H9 (cell line): ENCODE measurements around the gene ATP2A2. TPM values are rescaled to one million over a fixed set of nuclear protein-coding genes. Genes with fewer than 3 reads are reported as not detected.

Experiments
- DNase-seq: peaks from one replicate; pipeline ENCODE4 v3.0.0-alpha.2; 2017
- H2AFZ ChIP-seq: one replicate; pipeline ENCODE4 v1.6.1; 2013; ENCODE audit warnings: mild to moderate bottlenecking, low read length, control low read depth, moderate library complexity
- H2AK5ac ChIP-seq: 2 replicates; pipeline ENCODE4 v1.6.1; 2013; ENCODE audit warnings: low read length, control low read depth, mixed read lengths; ENCODE audit not compliant: insufficient read length
- H2BK120ac ChIP-seq: one replicate; pipeline ENCODE4 v1.6.1; 2013; ENCODE audit warnings: low read depth, mild to moderate bottlenecking, low read length, control low read depth, inconsistent platforms; ENCODE audit not compliant: poor library complexity, severe bottlenecking
- H2BK12ac ChIP-seq: 2 replicates; pipeline ENCODE4 v1.6.1; 2013; ENCODE audit warnings: low read length, control low read depth, mixed read lengths, low read depth; ENCODE audit not compliant: insufficient read length
- H2BK15ac ChIP-seq: 2 replicates; pipeline ENCODE4 v1.6.1; 2013; ENCODE audit warnings: low read depth, low read length, control low read depth
- H2BK20ac ChIP-seq: one replicate; pipeline ENCODE4 v1.6.1; 2013; ENCODE audit warnings: low read depth, mild to moderate bottlenecking, low read length, control low read depth, inconsistent platforms; ENCODE audit not compliant: poor library complexity, severe bottlenecking
- H2BK5ac ChIP-seq: 2 replicates; pipeline ENCODE4 v1.6.1; 2013; ENCODE audit warnings: low read length, control low read depth, mixed read lengths; ENCODE audit not compliant: insufficient read length
- H3K14ac ChIP-seq: 2 replicates; pipeline ENCODE4 v1.6.1; 2013; ENCODE audit warnings: low read length, control low read depth; ENCODE audit not compliant: insufficient read depth
- H3K18ac ChIP-seq: 2 replicates; pipeline ENCODE4 v1.6.1; 2013; ENCODE audit warnings: low read depth, mild to moderate bottlenecking, mixed read lengths, low read length, control low read depth; ENCODE audit not compliant: insufficient read length
- H3K23ac ChIP-seq: 2 replicates; pipeline ENCODE4 v1.6.1; 2013; ENCODE audit warnings: low read length, control low read depth, mixed read lengths, low read depth; ENCODE audit not compliant: insufficient read length
- H3K23me2 ChIP-seq: 2 replicates; pipeline ENCODE4 v1.6.1; 2013; ENCODE audit warnings: low read depth, mild to moderate bottlenecking, mixed read lengths, low read length, control low read depth; ENCODE audit not compliant: insufficient read length, poor library complexity, severe bottlenecking
- H3K27ac ChIP-seq: 2 replicates; pipeline ENCODE4 v1.5.1; 2013; ENCODE audit warnings: low read length, control low read depth, mixed read lengths, low read depth; ENCODE audit not compliant: insufficient read length
- H3K27me3 ChIP-seq: 2 replicates; pipeline ENCODE4 v1.6.1; 2013; ENCODE audit warnings: low read length, control low read depth, inconsistent platforms; ENCODE audit not compliant: insufficient read depth
- H3K4ac ChIP-seq: 2 replicates; pipeline ENCODE4 v1.6.1; 2013; ENCODE audit warnings: low read depth, mild to moderate bottlenecking, control low read depth, inconsistent platforms, low read length, moderate library complexity
- H3K4me1 ChIP-seq: 2 replicates; pipeline ENCODE4 v1.6.1; 2013; ENCODE audit warnings: low read length, control low read depth, inconsistent platforms; ENCODE audit not compliant: insufficient read depth
- H3K4me2 ChIP-seq: 2 replicates; pipeline ENCODE4 v1.6.1; 2013; ENCODE audit warnings: low read length, control low read depth, mixed read lengths; ENCODE audit not compliant: insufficient read length, insufficient read depth
- H3K56ac ChIP-seq: 2 replicates; pipeline ENCODE4 v1.6.1; 2013; ENCODE audit warnings: low read depth, mild to moderate bottlenecking, mixed read lengths, low read length, control low read depth; ENCODE audit not compliant: insufficient read length
- H3K79me1 ChIP-seq: 2 replicates; pipeline ENCODE4 v1.6.1; 2013; ENCODE audit warnings: low read depth, mild to moderate bottlenecking, moderate library complexity, low read length, control low read depth, inconsistent platforms; ENCODE audit not compliant: insufficient read depth, poor library complexity, severe bottlenecking
- H3K79me2 ChIP-seq: 2 replicates; pipeline ENCODE4 v1.6.1; 2013; ENCODE audit warnings: low read length, control low read depth, inconsistent platforms; ENCODE audit not compliant: insufficient read depth
- H3K9ac ChIP-seq: 2 replicates; pipeline ENCODE4 v1.6.1; 2013; ENCODE audit warnings: low read length, control low read depth, mixed read lengths; ENCODE audit not compliant: insufficient read length; ENCODE audit errors: extremely low read depth
- H3K9me3 ChIP-seq: one replicate; pipeline ENCODE4 v1.6.1; 2013; ENCODE audit warnings: low read depth, low read length, inconsistent platforms; ENCODE audit not compliant: control insufficient read depth
- H3T11ph ChIP-seq: one replicate; pipeline ENCODE4 v1.6.1; 2013; ENCODE audit warnings: mild to moderate bottlenecking, low read length, control low read depth, inconsistent platforms
- H4K20me1 ChIP-seq: one replicate; pipeline ENCODE4 v1.6.1; 2013; ENCODE audit not compliant: control insufficient read depth, insufficient read length, insufficient read depth
- H4K5ac ChIP-seq: 2 replicates; pipeline ENCODE4 v1.6.1; 2013; ENCODE audit warnings: low read depth, mild to moderate bottlenecking, mixed read lengths, low read length, control low read depth; ENCODE audit not compliant: insufficient read length
- H4K8ac ChIP-seq: replicated peaks from 2 replicates; pipeline ENCODE4 v1.6.1; 2013; ENCODE audit warnings: low read length, control low read depth, mixed read lengths, low read depth; ENCODE audit not compliant: insufficient read length
- H4K91ac ChIP-seq: 2 replicates; pipeline ENCODE4 v1.6.1; 2013; ENCODE audit warnings: low read depth, mild to moderate bottlenecking, moderate library complexity, mixed read lengths, low read length, control low read depth; ENCODE audit not compliant: insufficient read length
- H3K27ac Mint-ChIP-seq, 3 experiments: 2 replicates in 2 of 3; 3 replicates in 1 of 3; pipeline ENCODE4 v1.8.0; 2020 to 2021; ENCODE audit warnings: mixed read lengths in 3 of 3, mild to moderate bottlenecking in 1 of 3, moderate library complexity in 1 of 3
- H3K27me3 Mint-ChIP-seq: 2 replicates; pipeline ENCODE4 v1.8.0; 2021; ENCODE audit warnings: low read depth, mild to moderate bottlenecking, moderate library complexity, mixed read lengths
- H3K36me3 Mint-ChIP-seq, 3 experiments: 2 replicates in 2 of 3; 3 replicates in 1 of 3; pipeline ENCODE4 v1.8.0; 2020 to 2021; ENCODE audit warnings: low read depth in 3 of 3, mixed read lengths in 3 of 3; ENCODE audit not compliant: insufficient read depth in 1 of 3
- H3K4me1 Mint-ChIP-seq, 2 experiments: 2 replicates each; pipeline ENCODE4 v1.8.0; 2020; ENCODE audit warnings: mixed read lengths in 2 of 2
- H3K4me3 Mint-ChIP-seq, 2 experiments: 2 replicates in 1 of 2; 3 replicates in 1 of 2; pipeline ENCODE4 v1.8.0; 2020 to 2021; ENCODE audit warnings: mild to moderate bottlenecking in 2 of 2, mixed read lengths in 2 of 2, moderate library complexity in 1 of 2
- H3K9me3 Mint-ChIP-seq, 2 experiments: 2 replicates in 1 of 2; 3 replicates in 1 of 2; pipeline ENCODE4 v1.8.0; 2020; ENCODE audit warnings: mild to moderate bottlenecking in 2 of 2, mixed read lengths in 2 of 2, moderate library complexity in 1 of 2
- WGBS: extraction: QIAGEN DNeasy Blood & Tissue Kit; methylation state at CpG from one replicate; pipeline ENCODE4 v1.1.7; 2013; ENCODE audit warnings: missing lambda C conversion rate, low lambda C conversion rate, mixed read lengths; ENCODE audit not compliant: insufficient read length; ENCODE audit errors: extremely low coverage; 5-methylcytosine and 5-hydroxymethylcytosine counted together
- total RNA-seq: library from RNA; stranded (reverse); gene quantifications from 2 replicates; pipeline ENCODE4 v1.2.1, GENCODE V29; 2021
- TF ChIP-seq, protein P1 (sequence below): fragments of 200-600 bp; sonication (generic); conservative IDR thresholded peaks from 3 replicates; pipeline ENCODE4 v1.8.0; 2021; ENCODE audit warnings: antibody characterized with exemption, mild to moderate bottlenecking

ATP2A2 gene
- total RNA-seq, 1 experiment from 2014 or later: 257 TPM

DNA sequence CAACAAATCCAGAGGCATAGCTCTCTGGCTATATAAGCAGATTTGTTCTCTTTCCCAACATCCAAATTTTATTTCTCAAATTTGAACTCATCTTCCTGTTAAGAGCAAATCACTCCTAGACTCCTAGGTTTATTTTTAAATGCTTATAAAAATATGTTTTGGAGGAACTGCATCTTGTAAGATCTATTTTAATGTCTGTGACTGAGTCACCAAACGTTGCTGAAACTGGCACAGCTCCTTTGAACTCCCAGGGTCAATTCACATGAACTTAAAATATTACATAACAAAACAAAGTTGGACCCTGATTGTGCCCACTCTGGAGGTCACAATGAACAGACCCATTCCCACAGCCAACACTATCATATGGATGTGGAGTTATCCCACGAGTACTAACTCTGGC, 98.6 kb downstream of the ATP2A2 start:
- DNase-seq: no peak
- Histone ChIP-seq H3K79me2 (no peaks in the 10 kb centered on the region), H2AFZ (no peak overlapping the region), H2BK5ac (no peak overlapping the region), H2BK120ac (no peak overlapping the region), H3K4ac (no peak overlapping the region), H4K91ac (no peak overlapping the region), H3K23me2 (no peaks in the 10 kb centered on the region), H3T11ph (no peak overlapping the region), H3K9ac (no peak overlapping the region), H4K5ac (no peak overlapping the region), H4K8ac (no peak overlapping the region), H3K27ac (no peak overlapping the region), H2BK15ac (no peak overlapping the region), H3K56ac (no peak overlapping the region), H3K14ac (no peak overlapping the region), H3K79me1 (no peaks in the 10 kb centered on the region), H3K9me3 (no peaks in the 10 kb centered on the region), H4K20me1 (no peaks in the 10 kb centered on the region), H2BK20ac (no peak overlapping the region), H3K23ac (no peak overlapping the region), H3K4me2 (no peak overlapping the region), H3K18ac (no peak overlapping the region), H3K27me3 (no peaks in the 10 kb centered on the region), H2AK5ac (no peak overlapping the region), H2BK12ac (no peak overlapping the region), H3K4me1 (no peaks in the 10 kb centered on the region)
- TF ChIP-seq, protein P1, sequence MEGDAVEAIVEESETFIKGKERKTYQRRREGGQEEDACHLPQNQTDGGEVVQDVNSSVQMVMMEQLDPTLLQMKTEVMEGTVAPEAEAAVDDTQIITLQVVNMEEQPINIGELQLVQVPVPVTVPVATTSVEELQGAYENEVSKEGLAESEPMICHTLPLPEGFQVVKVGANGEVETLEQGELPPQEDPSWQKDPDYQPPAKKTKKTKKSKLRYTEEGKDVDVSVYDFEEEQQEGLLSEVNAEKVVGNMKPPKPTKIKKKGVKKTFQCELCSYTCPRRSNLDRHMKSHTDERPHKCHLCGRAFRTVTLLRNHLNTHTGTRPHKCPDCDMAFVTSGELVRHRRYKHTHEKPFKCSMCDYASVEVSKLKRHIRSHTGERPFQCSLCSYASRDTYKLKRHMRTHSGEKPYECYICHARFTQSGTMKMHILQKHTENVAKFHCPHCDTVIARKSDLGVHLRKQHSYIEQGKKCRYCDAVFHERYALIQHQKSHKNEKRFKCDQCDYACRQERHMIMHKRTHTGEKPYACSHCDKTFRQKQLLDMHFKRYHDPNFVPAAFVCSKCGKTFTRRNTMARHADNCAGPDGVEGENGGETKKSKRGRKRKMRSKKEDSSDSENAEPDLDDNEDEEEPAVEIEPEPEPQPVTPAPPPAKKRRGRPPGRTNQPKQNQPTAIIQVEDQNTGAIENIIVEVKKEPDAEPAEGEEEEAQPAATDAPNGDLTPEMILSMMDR: no peak
- WGBS: no CpG with 5 or more reads among the region's 2 CpGs
- H3K27ac Mint-ChIP-seq: peak overlapping the region in 1 of 3 experiments; percentile 48; a peak in 1 of 7 replicates
- H3K4me3 Mint-ChIP-seq: no peak overlapping the region
- peaks cover 46 to 84% (median 76%) of the 10 kb centered on the region in 3 experiments for H3K36me3 Mint-ChIP-seq
- H3K9me3 Mint-ChIP-seq: no peaks in the 10 kb centered on the region
- H3K4me1 Mint-ChIP-seq: no peaks in the 10 kb centered on the region
- no peaks in the 10 kb centered on the region for H3K27me3 Mint-ChIP-seq
